Measurements from ENCODE around the gene MPI.
"Not testable (repeated sequence)": the region's sequence is repeated elsewhere in the genome, so short reads cannot be mapped to it uniquely, and the experiment has no call there.

The MPI gene

GRCh38 chr15:74865316-74865715, 24.5 kb upstream of the MPI start:
- DNase-seq: no peak

GRCh38 chr15:74866090-74866489, 23.8 kb upstream of the MPI start:
- DNase-seq: no peak

GRCh38 chr15:74867466-74868038, 22.3 kb upstream of the MPI start:
- DNase-seq: no peak

GRCh38 chr15:74868059-74868458, 21.8 kb upstream of the MPI start:
- DNase-seq: no peak

- no peak for DNase-seq
Observed at GRCh38 chr15:74869372-74869725, 20.5 kb upstream of the MPI start.

GRCh38 chr15:74869726-74870407, 20.0 kb upstream of the MPI start:
- no peak for DNase-seq

GRCh38 chr15:74870436-74871215, 19.2 kb upstream of the MPI start:
- DNase-seq: no peak

GRCh38 chr15:74872702-74873035, 17.2 kb upstream of the MPI start:
- no peak for DNase-seq

- DNase-seq: peak; percentile 97
Observed at GRCh38 chr15:74873036-74873755, 16.6 kb upstream of the MPI start, which contains the start of gene SCAMP2. Gene SCAMP2 (minus strand): TSS chr15:74873365. CDS start chr15:74873255, 110 bp downstream.

- no peak for DNase-seq
Observed at GRCh38 chr15:74873756-74874424, 16.0 kb upstream of the MPI start.

- DNase-seq: no peak
Observed at GRCh38 chr15:74878273-74878672, 11.6 kb upstream of the MPI start.

GRCh38 chr15:74882528-74882927, 7.3 kb upstream of the MPI start:
- no peak for DNase-seq

- DNase-seq: no peak
Observed at GRCh38 chr15:74884428-74885223, 5.2 kb upstream of the MPI start.

- no peak for DNase-seq
Observed at GRCh38 chr15:74885461-74885860, 4.4 kb upstream of the MPI start.

GRCh38 chr15:74887537-74888193, 2.2 kb upstream of the MPI start:
- DNase-seq: not testable (repeated sequence)

GRCh38 chr15:74888716-74889115, 1.1 kb upstream of the MPI start:
- DNase-seq: no peak

- no peak for DNase-seq
Observed at GRCh38 chr15:74889390-74889882, 406 bp upstream of the MPI start.

- no peak for DNase-seq
Observed at GRCh38 chr15:74890665-74890960, 771 bp downstream of the MPI start.

- DNase-seq: no peak
Observed at GRCh38 chr15:74891469-74891868, 1.6 kb downstream of the MPI start.

GRCh38 chr15:74892313-74892712, 2.5 kb downstream of the MPI start:
- no peak for DNase-seq

- no peak for DNase-seq
Observed at GRCh38 chr15:74892931-74893330, 3.1 kb downstream of the MPI start.

- DNase-seq: no peak
Observed at GRCh38 chr15:74893627-74894026, 3.8 kb downstream of the MPI start.

Data from activated CD8-positive, alpha-beta memory T cell treated with anti-CD3 and anti-CD28 coated beads for 24 hours (primary cell).